ENCODE measurements around the gene SIN3A.

Gene SIN3A

DNA sequence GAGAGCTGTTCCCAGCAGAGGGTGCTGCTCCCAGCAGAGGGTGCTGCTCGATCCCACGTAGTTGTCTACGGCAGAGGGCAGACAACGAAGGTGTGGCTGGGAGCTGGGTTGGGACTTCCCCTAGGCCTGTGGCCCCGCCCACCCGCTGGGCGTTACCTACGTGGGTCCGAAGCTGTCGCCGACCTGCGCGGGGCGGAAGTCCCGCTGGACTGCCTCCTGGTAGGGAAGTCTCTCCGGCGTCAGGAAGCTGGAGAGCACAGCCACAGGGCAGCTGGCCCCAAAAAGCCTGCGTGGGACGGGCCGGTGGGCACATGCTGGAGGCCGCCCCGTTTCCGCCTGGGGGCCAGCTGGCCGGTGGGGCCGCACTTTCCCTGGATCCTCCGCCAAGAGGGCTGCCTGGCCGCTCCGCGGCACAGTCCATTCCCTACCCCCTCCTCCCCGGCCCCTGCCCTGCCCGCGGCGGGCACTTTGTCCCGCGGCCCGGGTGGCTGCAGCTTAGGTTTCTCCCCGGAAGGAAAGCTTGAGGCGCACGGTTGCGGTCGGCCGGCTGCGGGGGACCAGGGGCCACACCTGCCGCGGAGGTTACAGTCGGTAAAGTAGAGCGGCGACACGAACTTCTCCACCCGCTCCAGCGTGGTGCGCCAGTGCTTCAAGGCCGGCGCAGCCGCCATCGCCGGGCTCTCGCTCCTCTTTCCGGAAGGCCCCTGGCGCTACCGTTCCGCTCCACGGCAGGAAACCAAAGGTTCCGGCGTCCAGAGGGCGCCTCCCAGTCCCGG, 83.4 kb downstream of the SIN3A start, which contains the start of gene MAN2C1:
TSS of gene MAN2C1 (minus strand) at position 695 of the 776 bp plus-strand sequence. CDS start at position 671, 24 bp downstream.
- Histone ChIP-seq H3K4me3 (ENCODE audit: low read depth in 1 of 5, low read length in 5 of 5) (peak within 1 kb of the TSS; percentile 78 to 88 (median 81)), H3K27me3 (ENCODE audit: control insufficient read depth in 5 of 5, insufficient read depth in 4 of 5, low read length in 5 of 5) (no peaks in the 10 kb centered on the region), H3K27ac (ENCODE audit: low read depth, low read length) (peak within 1 kb of the TSS; percentile 99), H3K9me3 (ENCODE audit: control insufficient read depth in 5 of 5, low read length in 5 of 5) (no peaks in the 10 kb centered on the region), H3K4me1 (ENCODE audit: control insufficient read depth in 5 of 5, insufficient read depth in 5 of 5, low read length in 5 of 5) (peaks cover 5 to 27% (median 22%) of the 10 kb centered on the region in 5 donors), H3K9ac (ENCODE audit: low read length in 5 of 5) (peak within 1 kb of the TSS; percentile 90 to 99 (median 99)), H3K36me3 (ENCODE audit: control insufficient read depth in 5 of 5, insufficient read depth in 5 of 5, low read length in 5 of 5) (peaks cover 10 to 60% (median 56%) of the 10 kb centered on the region in 5 donors)

DNA sequence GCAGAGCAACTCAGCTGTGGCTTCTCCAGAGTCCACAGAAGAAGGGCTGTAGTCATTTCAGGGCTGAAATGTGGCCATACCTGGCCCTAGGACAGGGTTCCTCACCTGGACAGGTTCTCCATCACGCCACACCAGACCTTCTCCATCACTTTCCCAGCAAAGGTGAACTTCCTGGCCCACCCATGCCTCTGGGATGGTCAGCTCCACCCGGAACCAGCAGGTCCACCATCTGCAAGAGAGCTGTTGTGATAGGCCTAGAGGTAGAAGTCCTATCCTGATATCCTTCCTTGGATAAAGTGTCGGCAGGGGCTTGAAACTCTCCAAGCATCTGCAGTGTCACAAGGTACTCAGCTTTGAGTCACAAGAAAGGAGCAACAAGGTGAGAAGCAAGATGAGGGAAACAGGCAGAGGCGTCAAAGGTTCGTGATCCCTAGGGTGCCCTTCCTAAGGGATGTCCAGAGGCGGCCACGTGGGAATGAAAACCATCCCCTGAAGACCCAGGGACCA, 84.0 kb downstream of the SIN3A start:
- Histone ChIP-seq H3K36me3 (ENCODE audit: control insufficient read depth in 5 of 5, insufficient read depth in 5 of 5, low read length in 5 of 5) (peaks cover 10 to 61% (median 57%) of the 10 kb centered on the region in 5 donors), H3K27me3 (ENCODE audit: control insufficient read depth in 5 of 5, insufficient read depth in 4 of 5, low read length in 5 of 5) (no peaks in the 10 kb centered on the region), H3K9ac (ENCODE audit: low read length in 5 of 5) (peak overlapping the region; percentile 63 to 99 (median 98)), H3K4me1 (ENCODE audit: control insufficient read depth in 5 of 5, insufficient read depth in 5 of 5, low read length in 5 of 5) (peaks cover 5 to 27% (median 22%) of the 10 kb centered on the region in 5 donors), H3K27ac (ENCODE audit: low read depth, low read length) (peak overlapping the region; percentile 99), H3K9me3 (ENCODE audit: control insufficient read depth in 5 of 5, low read length in 5 of 5) (no peaks in the 10 kb centered on the region), H3K4me3 (ENCODE audit: low read depth in 1 of 5, low read length in 5 of 5) (peak overlapping the region; percentile 67 to 88 (median 80))

DNA sequence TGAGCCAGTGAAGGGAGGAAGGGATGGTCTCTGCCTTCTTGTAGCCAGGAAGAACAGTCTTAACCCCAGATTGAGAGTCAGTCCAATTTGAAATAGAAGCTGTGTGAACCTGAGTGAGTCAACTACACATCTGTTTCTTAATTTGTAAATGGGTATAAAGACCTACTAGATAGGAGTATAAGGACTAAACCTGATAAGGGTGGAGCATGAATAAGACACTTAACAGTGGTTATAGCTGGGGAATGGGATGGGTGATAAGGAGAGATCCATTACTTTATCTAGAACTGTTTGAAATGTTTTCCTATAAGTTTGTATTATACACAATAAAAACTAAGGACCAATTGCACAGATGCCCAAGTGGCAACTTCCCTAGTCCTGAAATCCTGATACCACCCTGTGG, 84.5 kb downstream of the SIN3A start:
- peak overlapping the region; percentile 99 for H3K27ac ChIP-seq (ENCODE audit: low read depth, low read length)

DNA sequence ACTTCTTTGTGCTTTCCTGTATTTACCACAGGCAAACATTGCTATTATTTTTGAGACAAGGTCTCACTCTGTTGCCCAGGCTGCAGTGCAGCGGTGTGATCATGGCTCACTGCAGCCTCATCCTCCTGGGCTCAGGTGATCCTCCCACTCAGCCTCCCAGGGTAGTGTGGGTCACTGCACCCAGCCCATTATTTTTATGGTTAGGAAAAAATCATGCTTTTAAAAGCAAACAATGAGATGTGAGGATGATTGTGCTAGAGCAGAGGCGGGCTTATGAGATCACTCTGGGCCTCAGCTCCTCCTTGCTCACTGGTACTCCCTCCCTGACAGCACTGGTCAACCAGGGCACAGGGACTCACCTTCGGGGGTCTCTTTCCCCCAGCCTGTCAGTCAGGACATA, 85.3 kb downstream of the SIN3A start:
- Histone ChIP-seq H3K9me3 (ENCODE audit: control insufficient read depth in 5 of 5, low read length in 5 of 5) (no peaks in the 10 kb centered on the region), H3K9ac (ENCODE audit: low read length in 5 of 5) (no peak overlapping the region), H3K4me3 (ENCODE audit: low read depth in 1 of 5, low read length in 5 of 5) (no peak overlapping the region), H3K36me3 (ENCODE audit: control insufficient read depth in 5 of 5, insufficient read depth in 5 of 5, low read length in 5 of 5) (peaks cover 7 to 62% (median 60%) of the 10 kb centered on the region in 5 donors), H3K4me1 (ENCODE audit: control insufficient read depth in 5 of 5, insufficient read depth in 5 of 5, low read length in 5 of 5) (peaks cover 5 to 27% (median 22%) of the 10 kb centered on the region in 5 donors), H3K27me3 (ENCODE audit: control insufficient read depth in 5 of 5, insufficient read depth in 4 of 5, low read length in 5 of 5) (no peaks in the 10 kb centered on the region), H3K27ac (ENCODE audit: low read depth, low read length) (no peak overlapping the region)

More for the DNA sequence above, 84.5 kb downstream of the SIN3A start:
- H3K4me1 ChIP-seq (ENCODE audit: control insufficient read depth in 5 of 5, insufficient read depth in 5 of 5, low read length in 5 of 5), result peaks cover 5 to 27% (median 22%) of the 10 kb centered on the region in 5 donors
- H3K27me3 ChIP-seq (ENCODE audit: control insufficient read depth in 5 of 5, insufficient read depth in 4 of 5, low read length in 5 of 5), result no peaks in the 10 kb centered on the region
- no peaks in the 10 kb centered on the region for H3K9me3 ChIP-seq (ENCODE audit: control insufficient read depth in 5 of 5, low read length in 5 of 5)
- peaks cover 10 to 62% (median 60%) of the 10 kb centered on the region in 5 donors for H3K36me3 ChIP-seq (ENCODE audit: control insufficient read depth in 5 of 5, insufficient read depth in 5 of 5, low read length in 5 of 5)
- peak overlapping the region in 2 of 5 donors; percentile 90 to 98 for H3K9ac ChIP-seq (ENCODE audit: low read length in 5 of 5)
- H3K4me3 ChIP-seq (ENCODE audit: low read depth in 1 of 5, low read length in 5 of 5), result peak overlapping the region in 2 of 5 donors; percentile 67 to 82

DNA sequence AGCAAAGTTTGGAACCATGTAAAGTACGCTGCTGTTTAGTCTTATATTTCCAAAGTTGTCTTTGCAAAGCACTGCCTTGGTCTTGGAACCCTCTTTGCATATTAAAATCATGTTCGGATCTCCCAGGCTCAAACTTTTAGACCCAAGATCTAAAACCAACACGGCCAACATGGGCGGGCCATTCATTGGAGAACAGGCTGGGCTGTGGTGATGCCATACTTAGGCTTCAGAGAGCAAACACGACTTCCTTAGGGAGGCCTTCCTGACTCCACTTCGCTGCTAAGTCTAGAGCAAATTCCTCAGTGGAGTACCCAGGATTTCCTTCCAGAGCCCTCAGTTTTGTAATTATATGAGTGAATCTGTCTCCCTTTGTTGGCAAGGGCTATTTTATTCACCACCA, 86.6 kb downstream of the SIN3A start:
- H3K36me3 ChIP-seq (ENCODE audit: control insufficient read depth in 5 of 5, insufficient read depth in 5 of 5, low read length in 5 of 5), result peaks cover 3 to 71% (median 69%) of the 10 kb centered on the region in 5 donors
- peaks cover 5 to 22% (median 20%) of the 10 kb centered on the region in 5 donors for H3K4me1 ChIP-seq (ENCODE audit: control insufficient read depth in 5 of 5, insufficient read depth in 5 of 5, low read length in 5 of 5)
- no peaks in the 10 kb centered on the region for H3K27me3 ChIP-seq (ENCODE audit: control insufficient read depth in 5 of 5, insufficient read depth in 4 of 5, low read length in 5 of 5)
- no peak overlapping the region for H3K27ac ChIP-seq (ENCODE audit: low read depth, low read length)
- no peak overlapping the region for H3K9ac ChIP-seq (ENCODE audit: low read length in 5 of 5)
- no peaks in the 10 kb centered on the region for H3K9me3 ChIP-seq (ENCODE audit: control insufficient read depth in 5 of 5, low read length in 5 of 5)
- H3K4me3 ChIP-seq (ENCODE audit: low read depth in 1 of 5, low read length in 5 of 5), result no peak overlapping the region

DNA sequence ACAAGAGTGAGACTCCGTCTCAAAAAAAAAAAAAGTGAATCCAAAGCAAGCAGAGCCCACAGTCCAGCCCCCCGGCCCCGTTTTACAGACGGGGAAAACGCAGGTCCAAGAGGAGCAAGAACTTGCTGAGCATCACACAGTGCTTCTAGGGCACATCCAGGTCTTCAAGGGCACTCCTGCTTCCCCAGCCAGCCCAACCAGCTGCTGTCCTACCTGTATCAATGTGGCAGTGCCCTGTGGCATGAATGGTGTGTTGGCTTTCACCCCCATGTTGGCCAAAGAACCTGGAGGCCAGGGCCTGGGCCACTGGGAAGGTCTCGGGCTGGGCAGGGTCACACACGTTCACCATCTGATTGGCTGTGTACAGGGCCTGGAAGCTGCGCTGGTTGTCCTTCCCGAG, 87.7 kb downstream of the SIN3A start:
- Histone ChIP-seq H3K4me3 (ENCODE audit: low read depth in 1 of 5, low read length in 5 of 5) (no peak overlapping the region), H3K4me1 (ENCODE audit: control insufficient read depth in 5 of 5, insufficient read depth in 5 of 5, low read length in 5 of 5) (peaks cover 2 to 11% (median 9%) of the 10 kb centered on the region in 5 donors), H3K27me3 (ENCODE audit: control insufficient read depth in 5 of 5, insufficient read depth in 4 of 5, low read length in 5 of 5) (no peaks in the 10 kb centered on the region), H3K9me3 (ENCODE audit: control insufficient read depth in 5 of 5, low read length in 5 of 5) (no peaks in the 10 kb centered on the region), H3K9ac (ENCODE audit: low read length in 5 of 5) (no peak overlapping the region), H3K36me3 (ENCODE audit: control insufficient read depth in 5 of 5, insufficient read depth in 5 of 5, low read length in 5 of 5) (peaks cover 3 to 81% (median 80%) of the 10 kb centered on the region in 5 donors), H3K27ac (ENCODE audit: low read depth, low read length) (no peak overlapping the region)

DNA sequence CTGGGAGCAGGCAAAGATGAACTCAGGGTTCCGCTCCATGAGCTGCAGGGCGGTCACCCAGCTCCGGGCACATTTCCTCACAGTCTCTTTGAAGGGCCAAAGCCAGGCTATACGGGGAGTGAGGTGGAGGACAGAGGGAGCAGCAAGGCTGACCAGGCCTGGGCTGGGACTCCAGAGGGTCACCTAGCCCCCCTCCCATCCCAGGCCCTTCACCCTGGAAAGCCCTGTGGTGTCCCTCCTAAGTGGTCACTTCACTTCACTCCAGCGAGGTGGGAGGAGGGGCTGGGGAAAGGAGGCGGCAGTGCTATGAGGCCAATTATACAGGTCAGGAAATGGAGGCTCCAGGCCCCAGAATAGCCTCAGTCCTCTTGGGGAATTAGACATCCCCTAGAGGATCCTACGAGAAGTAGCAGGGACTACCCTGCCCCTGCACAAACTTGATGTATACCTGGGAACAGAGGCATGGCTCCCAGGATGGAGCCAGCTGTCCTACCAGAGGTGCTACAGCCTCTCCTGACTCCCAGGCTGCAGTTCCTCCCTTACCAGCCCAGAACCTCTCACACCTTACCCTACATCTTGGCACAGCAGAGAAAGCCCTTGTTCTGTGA, 88.7 kb downstream of the SIN3A start:
- peaks cover 3 to 92% (median 90%) of the 10 kb centered on the region in 5 donors for H3K36me3 ChIP-seq (ENCODE audit: control insufficient read depth in 5 of 5, insufficient read depth in 5 of 5, low read length in 5 of 5)
- no peak overlapping the region for H3K27ac ChIP-seq (ENCODE audit: low read depth, low read length)
- H3K9ac ChIP-seq (ENCODE audit: low read length in 5 of 5), result no peak overlapping the region
- H3K4me1 ChIP-seq (ENCODE audit: control insufficient read depth in 5 of 5, insufficient read depth in 5 of 5, low read length in 5 of 5), result peaks cover 2 to 8% (median 7%) of the 10 kb centered on the region in 5 donors
- H3K9me3 ChIP-seq (ENCODE audit: control insufficient read depth in 5 of 5, low read length in 5 of 5), result no peaks in the 10 kb centered on the region
- no peaks in the 10 kb centered on the region for H3K27me3 ChIP-seq (ENCODE audit: control insufficient read depth in 5 of 5, insufficient read depth in 4 of 5, low read length in 5 of 5)
- H3K4me3 ChIP-seq (ENCODE audit: low read depth in 1 of 5, low read length in 5 of 5), result no peak overlapping the region

DNA sequence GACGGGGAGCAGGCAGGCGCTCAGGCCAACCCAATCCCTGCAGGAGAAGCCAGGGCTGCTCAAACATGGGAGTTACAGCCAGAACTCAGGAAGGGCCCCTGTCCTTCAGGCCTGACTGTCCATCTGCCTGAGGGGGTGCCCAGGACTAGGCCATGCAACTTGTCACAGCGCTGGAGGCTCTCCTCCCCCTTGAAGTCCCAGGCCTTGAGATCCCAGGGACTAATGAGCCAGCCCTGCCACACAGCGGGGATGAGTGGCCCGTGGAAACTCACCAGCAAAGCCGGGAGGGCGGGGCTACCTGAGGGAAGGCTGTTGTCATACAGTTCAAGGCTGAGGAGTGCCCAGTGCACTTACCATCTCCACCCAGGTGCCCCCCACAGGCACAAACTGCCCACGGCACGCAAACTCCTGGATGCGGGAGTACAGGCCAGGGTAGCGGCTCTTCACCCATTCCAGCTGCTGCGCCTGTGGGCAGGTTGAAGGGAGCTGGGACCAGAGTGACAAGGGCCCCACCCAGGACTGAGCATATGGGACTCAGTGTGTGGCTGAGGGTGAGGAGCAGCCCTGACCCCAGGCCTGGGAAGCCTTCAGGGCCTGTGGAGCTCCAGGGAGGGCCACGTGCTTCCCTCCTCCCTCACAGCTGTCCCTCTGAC, 89.4 kb downstream of the SIN3A start:
- Histone ChIP-seq H3K27me3 (ENCODE audit: control insufficient read depth in 5 of 5, insufficient read depth in 4 of 5, low read length in 5 of 5) (no peaks in the 10 kb centered on the region), H3K4me3 (ENCODE audit: low read depth in 1 of 5, low read length in 5 of 5) (no peak overlapping the region), H3K27ac (ENCODE audit: low read depth, low read length) (no peak overlapping the region), H3K36me3 (ENCODE audit: control insufficient read depth in 5 of 5, insufficient read depth in 5 of 5, low read length in 5 of 5) (peaks cover 3 to 96% (median 88%) of the 10 kb centered on the region in 5 donors), H3K9ac (ENCODE audit: low read length in 5 of 5) (no peak overlapping the region), H3K9me3 (ENCODE audit: control insufficient read depth in 5 of 5, low read length in 5 of 5) (no peaks in the 10 kb centered on the region), H3K4me1 (ENCODE audit: control insufficient read depth in 5 of 5, insufficient read depth in 5 of 5, low read length in 5 of 5) (peaks cover 0 to 2% (median under 1%) of the 10 kb centered on the region in 5 donors)

DNA sequence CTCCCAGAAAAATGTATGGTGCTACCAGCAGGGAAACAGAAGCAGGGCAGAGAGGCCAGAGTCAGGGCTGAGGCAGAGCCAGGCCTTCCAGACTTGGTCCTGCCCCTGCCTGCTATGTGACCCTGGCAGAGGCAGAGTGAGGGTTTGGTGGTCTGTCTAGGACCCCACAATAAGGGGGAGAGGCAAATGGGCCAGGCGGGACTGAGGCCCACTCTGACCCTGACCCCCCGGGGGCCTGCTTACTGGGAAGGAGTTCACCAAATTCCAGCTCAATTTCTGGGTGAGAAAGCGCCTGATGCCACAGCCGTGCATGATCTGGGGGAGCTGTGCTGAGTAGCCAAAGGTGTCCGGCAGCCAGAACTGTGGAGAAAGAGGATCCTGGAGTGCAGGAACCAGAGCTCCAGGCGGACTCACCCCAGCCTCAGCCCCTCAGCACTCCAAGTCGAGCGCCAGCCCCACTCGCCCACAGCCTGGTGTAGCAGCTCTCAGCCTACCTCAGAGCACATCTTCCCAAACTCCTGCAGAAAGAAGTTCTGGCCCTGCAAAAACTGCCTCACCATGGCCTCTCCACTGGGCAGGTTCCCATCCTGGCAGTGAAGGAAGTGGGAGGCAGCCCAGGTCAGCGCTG, 90.0 kb downstream of the SIN3A start:
- peaks cover 0 to 96% (median 88%) of the 10 kb centered on the region in 5 donors for H3K36me3 ChIP-seq (ENCODE audit: control insufficient read depth in 5 of 5, insufficient read depth in 5 of 5, low read length in 5 of 5)
- no peak overlapping the region for H3K27ac ChIP-seq (ENCODE audit: low read depth, low read length)
- no peaks in the 10 kb centered on the region for H3K4me1 ChIP-seq (ENCODE audit: control insufficient read depth in 5 of 5, insufficient read depth in 5 of 5, low read length in 5 of 5)
- no peak overlapping the region for H3K9ac ChIP-seq (ENCODE audit: low read length in 5 of 5)
- no peak overlapping the region for H3K4me3 ChIP-seq (ENCODE audit: low read depth in 1 of 5, low read length in 5 of 5)
- no peaks in the 10 kb centered on the region for H3K27me3 ChIP-seq (ENCODE audit: control insufficient read depth in 5 of 5, insufficient read depth in 4 of 5, low read length in 5 of 5)
- no peaks in the 10 kb centered on the region for H3K9me3 ChIP-seq (ENCODE audit: control insufficient read depth in 5 of 5, low read length in 5 of 5)
